ENCODE measurements around the gene FKBP5. TPM values are rescaled to one million over a fixed set of nuclear protein-coding genes. Genes with fewer than 3 reads are reported as not detected.
A peak's percentile ranks its signal among the peaks of the same experiment; 100 is the strongest.

The FKBP5 gene
- total and polyA plus RNA-seq, 9 of the 15 experiments (the other 6 are each of a cell fraction or from before 2014, with no cell fraction given) = 32.7 to 151 (median 75.0) TPM

- Histone ChIP-seq H2AFZ (ENCODE audit: low read depth, low read length) (peak overlapping the region; percentile 97), H3K4me3 (no peak overlapping the region), H3K27ac (ENCODE audit: extremely low read depth, low read depth, low read length) (peak overlapping the region; percentile 48; the same call in 2 of the 3 replicates), H3K79me2 (ENCODE audit: control insufficient read depth, insufficient read depth, low read length) (no peaks in the 10 kb centered on the region), H3K9me1 (ENCODE audit: control insufficient read depth, insufficient read depth, low read length) (no peaks in the 10 kb centered on the region), H3K4me1 (replicated peaks in 1 of 2; ENCODE audit: control insufficient read depth in 2 of 2, insufficient read depth in 2 of 2, low read length in 2 of 2) (peaks cover 22 to 25% of the 10 kb centered on the region in 2 experiments; a peak in 4 of 5 replicates), H3K27me3 (ENCODE audit: control insufficient read depth in 2 of 2, insufficient read depth in 2 of 2, low read length in 2 of 2) (0 out of 5 replicates have a peak, but pooled peaks cover 0 to 4% of the 10 kb centered on the region in 2 experiments), H3K4me2 (ENCODE audit: insufficient read depth, low read length) (peak overlapping the region; percentile 66; the same call in 1 of the 2 replicates), H4K20me1 (replicated peaks; ENCODE audit: control insufficient read depth, insufficient read depth, low read length) (no peaks in the 10 kb centered on the region), H3K36me3 (ENCODE audit: control insufficient read depth, insufficient read depth, low read length) (no peaks in the 10 kb centered on the region), H3K9ac (ENCODE audit: insufficient read depth in 1 of 2, low read depth in 2 of 2, low read length in 2 of 2) (peak overlapping the region; percentile 17 to 90), H3K9me3 (replicated peaks; ENCODE audit: control insufficient read depth, insufficient read depth, low read depth, low read length) (no peaks in the 10 kb centered on the region)
- 37% methylated on average over 21 of the region's 21 CpGs for WGBS (ENCODE audit: insufficient coverage, low coverage, missing lambda C conversion rate)
- peak in 3 of 4 experiments; percentile 52 to 58 (median 56) for DNase-seq (ENCODE audit: extremely low read depth in 1 of 4, low spot score in 3 of 4)
- ATAC-seq = peak; percentile 68
- intact Hi-C loops (cut with micrococcal nuclease) = no loop called here
- BruUV-seq (replicated peaks) = no TSS peak
- in situ Hi-C loops (cut with MboI) = no loop called here
- FAIRE-seq = no peak
- POLR2A ChIA-PET = no interaction called here
- CTCF ChIA-PET (ENCODE audit: low intra/inter-chr PET ratio) = no interaction called here
- TF ChIP-seq MCM5 (IDR thresholded peaks at IDR 0.05; ENCODE audit: low read depth) (no peak), ARID3B (CRISPR knock-in tag; IDR thresholded peaks at IDR 0.05; ENCODE audit: borderline replicate concordance) (no peak), FOXK1 (CRISPR knock-in tag; IDR thresholded peaks at IDR 0.05; ENCODE audit: borderline replicate concordance) (0 out of 2 replicates have a peak, but pooled peaks have one; percentile 27), ZNF134 (CRISPR knock-in tag; conservative IDR thresholded peaks at IDR 0.05) (no peak), SLC30A9 (CRISPR knock-in tag; IDR thresholded peaks at IDR 0.05) (no peak), ZNF518B (CRISPR knock-in tag; IDR thresholded peaks at IDR 0.05) (no peak), ZNF699 (CRISPR knock-in tag; IDR thresholded peaks at IDR 0.05; ENCODE audit: insufficient replicate concordance) (no peak), PHB (CRISPR knock-in tag; IDR thresholded peaks at IDR 0.05) (no peak), LARP7 (IDR thresholded peaks at IDR 0.05) (no peak), ZNF436 (CRISPR knock-in tag; IDR thresholded peaks at IDR 0.05) (no peak), RBM25 (IDR thresholded peaks at IDR 0.05; ENCODE audit: low read depth, low read length, severe bottlenecking) (no peak), STAT5A (IDR thresholded peaks at IDR 0.05; ENCODE audit: borderline replicate concordance, low read length) (no peak), XRCC5 (IDR thresholded peaks at IDR 0.05; ENCODE audit: low read depth, low read length) (no peak), KAT8 (IDR thresholded peaks at IDR 0.05; ENCODE audit: low read depth) (no peak), THAP7 (CRISPR knock-in tag; IDR thresholded peaks at IDR 0.05) (no peak), SMAD1 (IDR thresholded peaks at IDR 0.05; ENCODE audit: low read depth, low read length, partially characterized antibody) (no peak), ZNF79 (CRISPR knock-in tag; IDR thresholded peaks at IDR 0.05; ENCODE audit: low read depth) (no peak)
Observed at GRCh38 chr6:35719830-35720733, 31.4 kb upstream of the FKBP5 start.
